GM18858 (cell line): Measurements from ENCODE around the gene KRT83.
"Not testable (repeated sequence)": the region's sequence is repeated elsewhere in the genome, so short reads cannot be mapped to it uniquely, and the experiment has no call there.

Experiments
- ATAC-seq: cut with Tn5 transposase; IDR thresholded peaks from one replicate; pipeline ENCODE4 v1.9.1; 2021; ENCODE audit not compliant: unreplicated experiment

The KRT83 gene

DNA sequence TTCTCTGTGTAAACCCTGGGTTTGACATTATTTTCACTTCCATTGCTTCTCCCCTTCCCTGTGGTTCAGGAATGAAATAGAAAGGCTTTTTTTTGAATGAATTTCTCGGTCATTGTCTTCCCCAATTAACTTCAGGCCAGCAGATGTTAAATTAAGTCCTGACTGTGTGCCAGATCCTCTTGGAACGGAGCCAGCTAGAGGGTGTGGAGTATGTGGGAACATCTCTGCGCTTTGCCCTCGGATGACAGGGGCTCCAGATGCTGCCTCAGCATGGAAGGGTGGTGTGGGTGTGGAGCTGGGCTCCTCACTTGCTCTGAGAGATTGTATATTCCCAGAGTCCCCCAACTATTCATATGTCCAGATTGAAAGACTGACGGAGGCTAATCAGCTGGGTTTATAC is 33.0 kb upstream of the KRT83 start:
- ATAC-seq, result no peak

DNA sequence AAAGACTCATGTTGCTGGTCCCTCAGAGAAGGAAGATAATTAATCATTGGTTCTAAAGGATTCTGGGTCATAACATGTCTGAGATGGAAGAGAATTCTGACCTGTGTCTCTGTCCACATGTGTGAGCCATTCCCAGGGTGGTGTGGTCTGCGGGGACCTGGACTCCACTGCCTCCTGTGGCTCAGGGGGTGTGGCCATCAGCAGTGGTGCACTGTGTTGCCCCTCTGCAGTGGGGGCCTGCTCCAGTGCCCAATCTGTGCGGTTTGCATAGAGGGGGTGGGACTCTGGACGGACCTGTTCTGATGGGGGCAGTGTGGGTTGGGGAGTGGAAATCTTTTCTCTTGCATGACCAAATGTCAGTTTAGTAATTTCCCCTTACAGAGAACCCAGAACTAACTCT is 32.6 kb upstream of the KRT83 start:
- ATAC-seq, result no peak

DNA sequence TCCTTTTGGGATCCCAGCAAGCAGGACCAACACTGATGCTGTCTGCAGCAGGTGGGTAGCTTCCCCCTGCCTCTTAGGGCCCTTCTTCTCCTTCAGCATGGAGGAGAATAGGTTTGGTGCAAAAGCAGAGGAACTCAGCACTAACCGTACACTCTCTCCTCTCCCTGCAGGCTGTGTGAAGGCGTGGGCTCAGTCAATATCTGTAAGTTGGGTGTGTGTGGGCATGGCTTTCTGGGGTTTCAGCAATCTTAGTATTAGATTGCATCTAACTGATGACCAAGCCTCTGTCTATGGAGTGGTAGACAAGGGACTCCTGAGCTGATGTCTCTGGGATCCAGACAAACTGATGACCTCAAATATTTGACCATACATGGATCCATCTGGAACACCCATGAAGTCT is 31.8 kb upstream of the KRT83 start:
- no peak for ATAC-seq

GRCh38 chr12:52351196-52352059 is 30.2 kb upstream of the KRT83 start:
- ATAC-seq, result no peak

- ATAC-seq, result no peak
Measured at GRCh38 chr12:52350786-52351185, 29.6 kb upstream of the KRT83 start.

DNA sequence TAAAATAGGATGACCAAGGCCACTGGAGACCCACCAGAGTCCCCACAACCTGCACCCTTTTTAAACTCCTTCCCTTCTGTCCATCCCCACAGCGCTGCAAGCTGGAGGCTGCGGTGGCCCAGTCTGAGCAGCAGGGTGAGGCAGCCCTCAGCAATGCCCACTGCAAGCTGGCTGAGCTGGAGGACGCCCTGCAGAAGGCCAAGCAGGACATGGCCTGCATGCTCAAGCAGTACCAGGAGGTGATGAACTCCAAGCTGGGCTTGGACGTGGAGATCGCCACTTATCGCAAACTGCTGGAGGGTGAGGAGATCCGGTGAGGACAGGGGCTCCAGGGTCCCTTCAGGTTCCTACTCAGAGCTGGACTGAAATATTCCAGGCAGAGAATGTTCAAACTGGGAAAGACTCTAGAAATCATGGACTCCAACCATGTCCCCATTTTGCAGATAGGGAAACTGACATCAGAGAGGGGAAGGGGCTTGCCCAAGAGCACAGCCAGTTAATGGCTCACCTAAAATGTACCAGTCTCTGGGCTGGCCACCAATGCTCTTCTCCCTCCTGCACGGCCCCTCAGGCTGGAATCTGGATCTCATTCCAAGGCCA is 28.9 kb upstream of the KRT83 start:
- no peak for ATAC-seq

DNA sequence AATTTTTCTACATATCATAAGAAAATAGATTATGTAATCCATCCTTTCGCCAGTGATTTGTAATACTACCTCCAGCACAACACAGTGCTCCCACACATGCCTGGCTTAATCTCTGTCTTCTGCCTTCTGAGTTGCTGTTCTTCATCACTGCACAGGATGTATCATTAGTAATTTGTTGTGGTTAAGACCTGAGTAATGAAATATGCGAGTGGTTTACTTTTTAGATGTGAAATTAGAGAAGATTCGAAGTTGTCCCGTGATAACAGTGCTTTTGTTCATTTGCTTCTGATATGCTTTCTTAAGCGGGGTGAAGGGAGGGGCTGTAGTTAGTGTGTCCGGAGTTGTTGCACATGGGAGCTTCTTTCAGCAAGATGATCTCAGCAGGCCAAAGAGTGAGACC is 28.0 kb upstream of the KRT83 start:
- ATAC-seq, result no peak

DNA sequence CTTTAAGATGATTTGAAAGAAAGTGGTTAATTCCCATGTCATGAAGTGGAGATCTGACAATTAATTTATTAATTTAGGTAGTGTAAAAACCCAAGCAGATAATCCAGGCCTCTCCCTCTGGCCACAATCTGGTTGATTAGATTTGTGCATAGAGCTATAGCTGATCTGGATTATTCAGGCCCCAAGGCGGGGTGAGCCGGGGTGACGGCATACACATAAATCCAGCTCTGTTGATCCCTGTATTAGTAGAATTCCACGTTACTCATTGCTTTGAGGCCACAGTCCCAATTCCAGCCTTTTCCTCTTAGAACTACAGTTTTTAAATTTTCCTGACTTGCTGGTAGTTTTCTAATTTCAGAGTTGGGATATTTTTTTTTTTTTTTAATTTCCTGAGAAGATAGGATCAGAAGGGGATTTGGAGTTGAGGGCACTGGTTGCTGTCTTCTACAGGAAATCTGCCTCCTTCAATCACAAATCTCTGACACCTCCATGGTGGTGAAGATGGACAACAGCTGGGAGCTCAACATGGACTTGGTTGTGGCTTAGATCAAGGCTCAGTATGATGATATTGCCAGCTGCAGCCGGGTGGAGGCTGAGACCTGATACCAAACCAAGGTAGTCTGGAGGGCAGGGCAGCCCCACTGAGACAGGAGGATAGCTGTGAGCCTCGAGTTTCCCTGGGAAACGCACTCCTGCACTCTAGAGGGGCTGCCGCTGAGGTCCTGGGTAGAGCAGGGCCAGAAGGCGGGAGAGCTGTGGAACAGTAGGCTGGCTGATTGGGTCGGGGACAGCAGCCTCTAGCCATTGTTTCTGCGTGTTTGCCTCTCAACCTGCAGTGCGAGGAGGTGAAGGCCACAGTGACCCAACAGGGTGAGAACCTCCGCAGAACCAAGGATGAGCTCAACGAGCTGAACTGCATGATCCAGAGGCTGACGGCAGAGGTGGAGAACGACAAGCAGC is 26.6 kb upstream of the KRT83 start:
- ATAC-seq, result no peak

- no peak for ATAC-seq
Measured at GRCh38 chr12:52347016-52347415, 25.8 kb upstream of the KRT83 start.

- no peak for ATAC-seq
Measured at GRCh38 chr12:52346593-52346992, 25.4 kb upstream of the KRT83 start.

DNA sequence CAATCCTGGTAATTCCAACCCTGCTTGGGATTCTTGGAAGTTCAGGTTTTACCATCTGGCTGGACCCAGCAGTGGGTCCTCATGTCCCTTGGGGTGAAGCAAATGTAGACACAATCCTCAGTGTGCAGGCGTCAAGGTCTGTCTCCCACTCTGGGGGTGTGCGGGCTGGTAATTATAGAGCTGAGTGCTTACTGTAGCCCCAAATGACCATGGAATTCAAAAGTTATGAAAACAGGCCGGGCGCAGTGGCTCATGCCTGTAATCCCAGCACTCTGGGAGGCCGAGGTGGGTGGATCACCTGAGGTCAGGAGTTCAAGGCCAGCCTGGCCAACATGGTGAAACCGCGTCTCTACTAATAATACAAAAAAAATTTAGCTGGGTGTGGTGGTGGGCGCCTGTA is 23.8 kb upstream of the KRT83 start:
- ATAC-seq, result not testable (repeated sequence)

DNA sequence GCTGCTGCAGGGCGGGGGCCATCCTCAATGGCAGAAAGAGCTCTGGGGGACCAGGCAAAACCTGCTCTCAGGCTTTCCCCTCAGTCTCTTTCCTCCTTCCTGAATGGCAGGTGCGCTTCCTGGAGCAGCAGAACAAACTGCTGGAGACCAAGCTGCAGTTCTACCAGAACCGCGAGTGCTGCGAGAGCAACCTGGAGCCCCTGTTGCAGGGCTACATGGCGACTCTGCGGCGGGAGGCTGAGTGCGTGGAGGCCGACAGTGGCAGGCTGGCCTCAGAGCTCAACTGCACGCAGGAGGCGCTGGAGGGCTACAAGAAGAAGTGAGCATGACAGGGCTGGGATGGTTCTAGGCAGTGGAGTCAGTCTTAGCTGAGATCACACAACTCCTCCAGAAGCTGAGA is 22.9 kb upstream of the KRT83 start:
- no peak for ATAC-seq

- ATAC-seq, result no peak
Measured at GRCh38 chr12:52343550-52343949, 22.4 kb upstream of the KRT83 start.

GRCh38 chr12:52342781-52343490 is 21.7 kb upstream of the KRT83 start:
- ATAC-seq, result no peak

DNA sequence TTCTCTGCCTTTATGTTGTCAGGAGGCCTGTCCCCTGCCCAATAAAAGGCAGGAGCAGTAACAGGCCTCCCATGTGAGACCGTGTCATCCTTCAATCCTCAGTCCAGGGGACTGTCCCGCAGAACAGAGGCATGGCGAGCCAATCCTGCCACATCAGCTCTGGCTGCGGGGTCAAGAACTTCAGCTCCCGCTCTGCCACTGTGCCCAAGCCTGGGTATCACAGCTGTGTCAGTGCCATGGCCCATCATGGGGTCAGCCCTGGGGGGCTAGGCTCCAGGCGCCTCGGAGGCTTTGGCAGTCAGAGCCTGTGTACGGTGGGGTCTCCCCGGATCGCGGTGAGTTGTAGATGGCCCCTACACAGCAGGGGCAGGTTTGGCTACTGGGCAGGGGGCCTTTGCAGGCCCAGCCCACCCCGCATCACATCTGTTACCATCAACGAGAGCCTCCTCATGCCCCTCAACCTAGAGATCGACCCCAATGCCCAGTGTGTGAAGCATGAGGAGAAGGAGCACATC is 19.9 kb upstream of the KRT83 start:
- no peak for ATAC-seq

GRCh38 chr12:52338241-52338960 is 17.2 kb upstream of the KRT83 start:
- ATAC-seq, result no peak

DNA sequence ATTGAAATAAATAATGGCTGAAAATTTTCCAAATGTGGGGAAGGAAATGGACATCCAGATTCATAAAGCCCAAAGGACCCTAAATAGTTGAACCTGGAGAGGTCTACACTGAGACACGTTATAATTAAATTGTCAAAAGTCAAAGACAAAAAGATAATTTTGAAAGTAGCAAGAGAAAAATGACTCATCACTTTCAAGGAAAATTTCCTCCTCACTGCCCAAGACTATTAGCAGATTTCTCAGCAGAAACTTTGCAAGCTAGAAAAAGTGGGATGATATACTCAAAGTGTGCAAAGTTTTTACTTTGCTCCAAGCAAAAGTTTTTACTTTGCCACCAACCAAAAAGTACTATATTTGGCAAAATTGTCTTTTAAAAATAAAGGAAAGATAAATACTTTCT is 15.9 kb upstream of the KRT83 start:
- ATAC-seq, result no peak

DNA sequence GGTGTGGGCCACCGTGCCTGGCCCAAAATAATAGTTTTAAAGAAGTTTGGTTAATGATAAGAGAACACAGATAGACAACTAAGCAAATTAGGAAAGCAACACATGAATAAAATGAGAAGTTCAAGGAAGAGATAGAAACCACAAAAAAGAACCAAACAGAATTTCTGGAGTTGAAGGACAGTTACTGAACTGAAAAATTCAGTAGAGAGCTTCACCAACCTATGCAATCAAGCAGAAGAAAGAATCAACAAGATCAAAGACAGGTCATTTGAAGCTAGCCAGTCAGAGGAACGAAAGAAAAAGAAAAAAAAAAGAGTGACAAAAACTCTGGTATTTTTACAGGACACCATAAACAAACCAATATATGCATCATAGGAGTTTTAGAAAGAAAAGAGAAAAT is 15.4 kb upstream of the KRT83 start:
- ATAC-seq, result no peak

GRCh38 chr12:52335598-52336262 is 14.5 kb upstream of the KRT83 start:
- no peak for ATAC-seq

DNA sequence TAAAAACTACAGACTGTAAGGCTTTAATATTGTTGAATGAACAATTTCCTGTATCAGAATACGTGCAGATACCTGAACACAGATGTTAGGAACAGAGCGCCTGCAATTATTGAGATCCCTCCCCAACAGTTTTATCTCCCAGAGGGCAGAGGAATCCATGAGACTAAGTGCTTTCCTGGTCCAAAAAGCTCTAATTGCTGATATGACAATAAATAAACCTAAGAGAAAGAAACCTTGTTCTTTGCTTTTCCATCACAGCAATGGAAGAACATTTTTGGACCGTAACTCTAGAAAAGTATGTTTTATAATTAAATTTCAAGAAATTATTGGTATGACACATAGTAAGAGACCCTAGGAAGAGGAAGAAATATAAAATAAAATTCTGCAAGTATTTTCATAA is 13.0 kb upstream of the KRT83 start:
- ATAC-seq, result no peak
